ENCODE results near the gene DDX52. TPM values are rescaled to one million over a fixed set of nuclear protein-coding genes. Genes with fewer than 3 reads are reported as not detected.

DDX52 gene
- total RNA-seq, 5 donors from 2014 or later (not counting 1 experiment from before 2014, with no cell fraction given), result 21.6 to 34.0 (median 25.7) TPM

- H3K4me3 Mint-ChIP-seq, result no peak overlapping the region
- CTCF ChIA-PET, result interaction anchor here (0.6 kb wide), 2 partner anchors 12 kb away, joined by 4 to 6 read pairs; no protein-coding TSS in a partner anchor
Measured at GRCh38 chr17:37671824-37672547, 28.7 kb upstream of the DDX52 start.

GRCh38 chr17:37671028-37671823 lies 28.0 kb upstream of the DDX52 start:
- POLR2A ChIA-PET, result no interaction called here
- ATAC-seq (replicated peaks in 1 of 4) (no peak), DNase-seq (no peak)
- no peak overlapping the region for H3K4me3 Mint-ChIP-seq
- no peaks in the 10 kb centered on the region for H3K36me3 Mint-ChIP-seq
- no peak overlapping the region for H3K27ac ChIP-seq (ENCODE audit: low read length)
- no peak overlapping the region for H3K4me3 ChIP-seq (ENCODE audit: control insufficient read depth in 1 of 2, extremely low read depth in 1 of 2, low read length in 1 of 2)
- 84% methylated on average over 5 of the region's 9 CpGs for WGBS (ENCODE audit: insufficient coverage)
- no peaks in the 10 kb centered on the region for H3K9me3 ChIP-seq
- no peaks in the 10 kb centered on the region for H3K4me1 Mint-ChIP-seq
- no peaks in the 10 kb centered on the region for H3K9me3 Mint-ChIP-seq
- H3K27me3 ChIP-seq (replicated peaks in 1 of 2; ENCODE audit: control insufficient read depth in 2 of 2, extremely low read depth in 1 of 2, insufficient read depth in 2 of 2, low read length in 1 of 2), result peaks cover 0 to 9% of the 10 kb centered on the region in 2 experiments
- CTCF ChIA-PET, result interaction anchor here (0.6 kb wide), 2 partner anchors 12 to 13 kb away, joined by 4 to 6 read pairs; no protein-coding TSS in a partner anchor
- H3K4me1 ChIP-seq (ENCODE audit: control insufficient read depth in 1 of 2, extremely low read depth in 1 of 2, insufficient read depth in 2 of 2, low read length in 2 of 2), result no peaks in the 10 kb centered on the region
- H3K27ac Mint-ChIP-seq, result no peak overlapping the region
- H3K36me3 ChIP-seq (ENCODE audit: control insufficient read depth in 2 of 2, extremely low read depth in 1 of 2, insufficient read depth in 1 of 2, low read length in 1 of 2), result no peaks in the 10 kb centered on the region
- H3K27me3 Mint-ChIP-seq, result peaks cover 4 to 9% of the 10 kb centered on the region in 2 donors

More at GRCh38 chr17:37671824-37672547, 28.7 kb upstream of the DDX52 start:
- Mint-ChIP-seq H3K27ac (no peak overlapping the region), H3K27me3 (peaks cover 11 to 17% of the 10 kb centered on the region in 2 donors), H3K4me1 (no peaks in the 10 kb centered on the region), H3K9me3 (no peaks in the 10 kb centered on the region), H3K36me3 (no peaks in the 10 kb centered on the region)
- DNase-seq (no peak), ATAC-seq (replicated peaks in 1 of 4) (no peak)
- WGBS (ENCODE audit: insufficient coverage), result no CpG with 5 or more reads among the region's 2 CpGs
- Histone ChIP-seq H3K4me3 (ENCODE audit: control insufficient read depth in 1 of 2, extremely low read depth in 1 of 2, low read length in 1 of 2) (no peak overlapping the region), H3K27ac (ENCODE audit: low read length) (no peak overlapping the region), H3K4me1 (ENCODE audit: control insufficient read depth in 1 of 2, extremely low read depth in 1 of 2, insufficient read depth in 2 of 2, low read length in 2 of 2) (no peaks in the 10 kb centered on the region), H3K27me3 (replicated peaks in 1 of 2; ENCODE audit: control insufficient read depth in 2 of 2, extremely low read depth in 1 of 2, insufficient read depth in 2 of 2, low read length in 1 of 2) (peaks cover 0 to 12% of the 10 kb centered on the region in 2 experiments), H3K36me3 (ENCODE audit: control insufficient read depth in 2 of 2, extremely low read depth in 1 of 2, insufficient read depth in 1 of 2, low read length in 1 of 2) (no peaks in the 10 kb centered on the region), H3K9me3 (no peaks in the 10 kb centered on the region)
- POLR2A ChIA-PET, result interaction anchor here in 1 of 2 donors (0.6 kb wide), 1 partner anchor 13 kb away, joined by 3 read pairs; no protein-coding TSS in a partner anchor

GRCh38 chr17:37667039-37667438 lies 23.8 kb upstream of the DDX52 start:
- Histone ChIP-seq H3K27me3 (replicated peaks in 1 of 2; ENCODE audit: control insufficient read depth in 2 of 2, extremely low read depth in 1 of 2, insufficient read depth in 2 of 2, low read length in 1 of 2) (peaks cover 0 to 4% of the 10 kb centered on the region in 2 experiments), H3K36me3 (ENCODE audit: control insufficient read depth in 2 of 2, extremely low read depth in 1 of 2, insufficient read depth in 1 of 2, low read length in 1 of 2) (no peaks in the 10 kb centered on the region), H3K4me3 (ENCODE audit: control insufficient read depth in 1 of 2, extremely low read depth in 1 of 2, low read length in 1 of 2) (no peak overlapping the region), H3K27ac (ENCODE audit: low read length) (no peak overlapping the region), H3K9me3 (no peaks in the 10 kb centered on the region), H3K4me1 (ENCODE audit: control insufficient read depth in 1 of 2, extremely low read depth in 1 of 2, insufficient read depth in 2 of 2, low read length in 2 of 2) (no peaks in the 10 kb centered on the region)
- Mint-ChIP-seq H3K27me3 (peaks cover 0 to 4% of the 10 kb centered on the region in 2 donors), H3K36me3 (no peaks in the 10 kb centered on the region), H3K9me3 (no peaks in the 10 kb centered on the region), H3K27ac (no peak overlapping the region), H3K4me3 (no peak overlapping the region), H3K4me1 (no peaks in the 10 kb centered on the region)
- ChIA-PET POLR2A (no interaction called here), CTCF (interaction anchor here in 1 of 2 donors (0.5 kb wide), 1 partner anchor 137 kb away, joined by 3 read pairs; no protein-coding TSS in a partner anchor)
- WGBS (ENCODE audit: insufficient coverage), result no CpG with 5 or more reads among the region's 1 CpG
- DNase-seq (no peak), ATAC-seq (replicated peaks in 1 of 4) (no peak)

GRCh38 chr17:37664214-37664613 lies 21.0 kb upstream of the DDX52 start:
- ChIA-PET CTCF (no interaction called here), POLR2A (no interaction called here)
- no peaks in the 10 kb centered on the region for H3K9me3 Mint-ChIP-seq
- H3K4me1 Mint-ChIP-seq, result no peaks in the 10 kb centered on the region
- WGBS (ENCODE audit: insufficient coverage), result no CpG with 5 or more reads among the region's 3 CpGs
- H3K27me3 Mint-ChIP-seq, result peaks cover 3 to 7% of the 10 kb centered on the region in 2 donors
- Histone ChIP-seq H3K27ac (ENCODE audit: low read length) (no peak overlapping the region), H3K36me3 (ENCODE audit: control insufficient read depth in 2 of 2, extremely low read depth in 1 of 2, insufficient read depth in 1 of 2, low read length in 1 of 2) (no peaks in the 10 kb centered on the region), H3K4me3 (ENCODE audit: control insufficient read depth in 1 of 2, extremely low read depth in 1 of 2, low read length in 1 of 2) (no peak overlapping the region), H3K27me3 (replicated peaks in 1 of 2; ENCODE audit: control insufficient read depth in 2 of 2, extremely low read depth in 1 of 2, insufficient read depth in 2 of 2, low read length in 1 of 2) (peaks cover 0 to 4% of the 10 kb centered on the region in 2 experiments), H3K4me1 (ENCODE audit: control insufficient read depth in 1 of 2, extremely low read depth in 1 of 2, insufficient read depth in 2 of 2, low read length in 2 of 2) (no peaks in the 10 kb centered on the region), H3K9me3 (no peaks in the 10 kb centered on the region)
- no peak overlapping the region for H3K4me3 Mint-ChIP-seq
- ATAC-seq (replicated peaks in 1 of 4), result no peak
- H3K36me3 Mint-ChIP-seq, result no peaks in the 10 kb centered on the region
- no peak overlapping the region for H3K27ac Mint-ChIP-seq
- DNase-seq, result no peak

GRCh38 chr17:37662353-37662752 lies 19.1 kb upstream of the DDX52 start:
- no peaks in the 10 kb centered on the region for H3K4me1 Mint-ChIP-seq
- no peak overlapping the region for H3K4me3 Mint-ChIP-seq
- DNase-seq (no peak), ATAC-seq (replicated peaks in 1 of 4) (no peak)
- no peaks in the 10 kb centered on the region for H3K9me3 Mint-ChIP-seq
- Histone ChIP-seq H3K4me3 (ENCODE audit: control insufficient read depth in 1 of 2, extremely low read depth in 1 of 2, low read length in 1 of 2) (no peak overlapping the region), H3K36me3 (ENCODE audit: control insufficient read depth in 2 of 2, extremely low read depth in 1 of 2, insufficient read depth in 1 of 2, low read length in 1 of 2) (no peaks in the 10 kb centered on the region), H3K4me1 (ENCODE audit: control insufficient read depth in 1 of 2, extremely low read depth in 1 of 2, insufficient read depth in 2 of 2, low read length in 2 of 2) (no peaks in the 10 kb centered on the region), H3K27me3 (replicated peaks in 1 of 2; ENCODE audit: control insufficient read depth in 2 of 2, extremely low read depth in 1 of 2, insufficient read depth in 2 of 2, low read length in 1 of 2) (peaks cover 0 to 4% of the 10 kb centered on the region in 2 experiments), H3K9me3 (no peaks in the 10 kb centered on the region), H3K27ac (ENCODE audit: low read length) (no peak overlapping the region)
- POLR2A ChIA-PET, result no interaction called here
- no peak overlapping the region for H3K27ac Mint-ChIP-seq
- 60% methylated on average over 2 of the region's 4 CpGs for WGBS (ENCODE audit: insufficient coverage)
- CTCF ChIA-PET, result no interaction called here
- peaks cover 3% of the 10 kb centered on the region in 2 donors for H3K27me3 Mint-ChIP-seq
- no peaks in the 10 kb centered on the region for H3K36me3 Mint-ChIP-seq

- no peak overlapping the region for H3K27ac Mint-ChIP-seq
- H3K9me3 ChIP-seq, result no peaks in the 10 kb centered on the region
- no peaks in the 10 kb centered on the region for H3K4me1 Mint-ChIP-seq
- H3K4me3 ChIP-seq (ENCODE audit: control insufficient read depth in 1 of 2, extremely low read depth in 1 of 2, low read length in 1 of 2), result no peak overlapping the region
- no peak overlapping the region for H3K4me3 Mint-ChIP-seq
- POLR2A ChIA-PET, result no interaction called here
- ATAC-seq (replicated peaks in 1 of 4), result no peak
- no peaks in the 10 kb centered on the region for H3K36me3 ChIP-seq (ENCODE audit: control insufficient read depth in 2 of 2, extremely low read depth in 1 of 2, insufficient read depth in 1 of 2, low read length in 1 of 2)
- H3K9me3 Mint-ChIP-seq, result no peaks in the 10 kb centered on the region
- no peaks in the 10 kb centered on the region for H3K4me1 ChIP-seq (ENCODE audit: control insufficient read depth in 1 of 2, extremely low read depth in 1 of 2, insufficient read depth in 2 of 2, low read length in 2 of 2)
- CTCF ChIA-PET, result interaction anchor here in 1 of 2 donors (0.6 kb wide), 1 partner anchor 34 kb away, joined by 3 read pairs; no protein-coding TSS in a partner anchor
- no peaks in the 10 kb centered on the region for H3K36me3 Mint-ChIP-seq
- H3K27ac ChIP-seq (ENCODE audit: low read length), result no peak overlapping the region
- H3K27me3 ChIP-seq (replicated peaks in 1 of 2; ENCODE audit: control insufficient read depth in 2 of 2, extremely low read depth in 1 of 2, insufficient read depth in 2 of 2, low read length in 1 of 2), result peaks cover 0 to 4% of the 10 kb centered on the region in 2 experiments
- no peak for DNase-seq
- no CpG with 5 or more reads among the region's 1 CpG for WGBS (ENCODE audit: insufficient coverage)
- H3K27me3 Mint-ChIP-seq, result peaks cover 3% of the 10 kb centered on the region in 2 donors
Measured at GRCh38 chr17:37661400-37662014, 18.3 kb upstream of the DDX52 start.
